ENCODE measurements around the gene ADGRE3.

Gene ADGRE3

DNA sequence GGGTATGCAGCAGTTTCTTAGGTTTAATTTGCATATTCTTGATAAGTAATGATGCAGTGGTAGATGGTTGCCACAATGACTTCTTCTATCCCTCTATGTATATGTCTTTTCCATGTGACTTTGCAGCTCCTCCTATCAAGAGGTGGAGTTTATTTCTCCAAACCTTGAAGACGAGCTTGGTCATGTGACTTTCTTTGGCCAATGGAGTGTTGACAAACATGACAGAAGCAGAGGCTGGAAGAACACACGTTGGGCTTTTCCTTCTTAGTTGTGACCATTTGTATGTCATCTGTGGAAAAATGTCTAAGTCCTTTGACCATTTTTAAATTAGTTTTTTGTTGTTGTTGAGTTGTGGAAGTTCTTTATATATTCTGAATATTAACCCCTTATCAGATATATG is 47.5 kb upstream of the ADGRE3 start (continued):
- TF ChIP-seq, protein P1, sequence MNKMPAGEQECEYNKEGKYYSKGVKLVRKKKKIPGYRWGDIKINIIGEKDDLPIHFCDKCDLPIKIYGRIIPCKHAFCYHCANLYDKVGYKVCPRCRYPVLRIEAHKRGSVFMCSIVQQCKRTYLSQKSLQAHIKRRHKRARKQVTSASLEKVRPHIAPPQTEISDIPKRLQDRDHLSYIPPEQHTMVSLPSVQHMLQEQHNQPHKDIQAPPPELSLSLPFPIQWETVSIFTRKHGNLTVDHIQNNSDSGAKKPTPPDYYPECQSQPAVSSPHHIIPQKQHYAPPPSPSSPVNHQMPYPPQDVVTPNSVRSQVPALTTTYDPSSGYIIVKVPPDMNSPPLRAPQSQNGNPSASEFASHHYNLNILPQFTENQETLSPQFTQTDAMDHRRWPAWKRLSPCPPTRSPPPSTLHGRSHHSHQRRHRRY (tag by site-specific recombination; IDR thresholded peaks at IDR 0.05): no peak
- no peak for TF ChIP-seq ZNF776 (tag by site-specific recombination; IDR thresholded peaks at IDR 0.05; ENCODE audit: borderline replicate concordance)
- TF ChIP-seq ZNF510 (tag by site-specific recombination; IDR thresholded peaks at IDR 0.05; ENCODE audit: insufficient replicate concordance): no peak
- no peak for TF ChIP-seq TRIM28 (IDR thresholded peaks at IDR 0.05; ENCODE audit: borderline replicate concordance, low read length)
- TF ChIP-seq ZNF280C (tag by site-specific recombination; IDR thresholded peaks at IDR 0.05): no peak
- TF ChIP-seq ZNF48 (tag by site-specific recombination; IDR thresholded peaks at IDR 0.05): no peak

DNA sequence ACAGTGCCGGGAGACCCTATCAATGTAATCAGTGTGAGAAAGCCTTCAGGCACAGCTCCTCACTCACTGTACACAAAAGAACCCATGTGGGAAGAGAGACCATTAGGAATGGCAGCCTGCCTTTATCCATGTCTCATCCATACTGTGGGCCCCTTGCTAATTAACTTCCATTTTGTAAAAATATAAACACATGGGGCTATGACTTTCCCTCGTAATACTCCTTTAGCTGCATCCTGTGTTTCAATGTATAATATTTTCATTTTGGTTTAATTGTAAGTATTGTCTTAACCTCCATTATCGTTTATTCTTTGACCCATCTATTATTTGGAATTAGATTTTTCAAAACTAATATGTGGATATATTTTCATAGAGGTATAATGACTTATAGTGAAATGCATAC is 44.5 kb upstream of the ADGRE3 start:
- Histone ChIP-seq H3K9me3 (ENCODE audit: control insufficient read depth, insufficient read depth, low read depth, low read length) (no peaks in the 10 kb centered on the region), H3K4me3 (ENCODE audit: low read depth, low read length) (no peak overlapping the region), H3K27ac (ENCODE audit: extremely low read depth, low read depth, low read length) (no peak overlapping the region), H3K36me3 (ENCODE audit: control insufficient read depth in 2 of 2, insufficient read depth in 1 of 2, low read length in 2 of 2) (peaks cover 0 to 54% of the 10 kb centered on the region in 2 experiments; a peak in 1 of 3 replicates), H3K4me1 (ENCODE audit: control insufficient read depth, insufficient read depth, low read length) (no peaks in the 10 kb centered on the region)
- CTCF ChIA-PET: interaction anchor here (1.5 kb wide), 1 partner anchor 33 kb away, joined by 5 read pairs; no protein-coding TSS in a partner anchor
- TF ChIP-seq ZNF670 (tag by site-specific recombination; IDR thresholded peaks at IDR 0.05; ENCODE audit: low read depth) (no peak), RBAK (tag by site-specific recombination; IDR thresholded peaks at IDR 0.05) (no peak), ZNF596 (tag by site-specific recombination; IDR thresholded peaks at IDR 0.05) (no peak), IKZF3 (tag by site-specific recombination; IDR thresholded peaks at IDR 0.05) (no peak), ZNF704 (tag by site-specific recombination; IDR thresholded peaks at IDR 0.05) (no peak), ZNF433 (tag by site-specific recombination; IDR thresholded peaks at IDR 0.05; ENCODE audit: low read depth) (no peak), ZNF423 (tag by site-specific recombination; IDR thresholded peaks at IDR 0.05) (no peak), ZNF654 (tag by site-specific recombination; IDR thresholded peaks at IDR 0.05; ENCODE audit: low read depth) (no peak), OSR2 (tag by site-specific recombination; IDR thresholded peaks at IDR 0.05) (no peak), ZNF707 (tag by site-specific recombination; IDR thresholded peaks at IDR 0.05) (no peak), BCL11B (tag by site-specific recombination; IDR thresholded peaks at IDR 0.05; ENCODE audit: low read depth) (no peak), ZNF23 (tag by site-specific recombination; IDR thresholded peaks at IDR 0.05; ENCODE audit: borderline replicate concordance) (no peak), ZNF133 (tag by site-specific recombination; IDR thresholded peaks at IDR 0.05) (no peak), ZNF10 (tag by site-specific recombination; IDR thresholded peaks at IDR 0.05) (no peak)
- TF ChIP-seq, protein P1 (tag by site-specific recombination; IDR thresholded peaks at IDR 0.05): no peak
- TF ChIP-seq, protein P2, sequence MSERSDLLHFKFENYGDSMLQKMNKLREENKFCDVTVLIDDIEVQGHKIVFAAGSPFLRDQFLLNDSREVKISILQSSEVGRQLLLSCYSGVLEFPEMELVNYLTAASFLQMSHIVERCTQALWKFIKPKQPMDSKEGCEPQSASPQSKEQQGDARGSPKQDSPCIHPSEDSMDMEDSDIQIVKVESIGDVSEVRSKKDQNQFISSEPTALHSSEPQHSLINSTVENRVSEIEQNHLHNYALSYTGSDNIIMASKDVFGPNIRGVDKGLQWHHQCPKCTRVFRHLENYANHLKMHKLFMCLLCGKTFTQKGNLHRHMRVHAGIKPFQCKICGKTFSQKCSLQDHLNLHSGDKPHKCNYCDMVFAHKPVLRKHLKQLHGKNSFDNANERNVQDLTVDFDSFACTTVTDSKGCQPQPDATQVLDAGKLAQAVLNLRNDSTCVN (tag by site-specific recombination; optimal IDR thresholded peaks at IDR 0.05): no peak
- TF ChIP-seq, protein P3, sequence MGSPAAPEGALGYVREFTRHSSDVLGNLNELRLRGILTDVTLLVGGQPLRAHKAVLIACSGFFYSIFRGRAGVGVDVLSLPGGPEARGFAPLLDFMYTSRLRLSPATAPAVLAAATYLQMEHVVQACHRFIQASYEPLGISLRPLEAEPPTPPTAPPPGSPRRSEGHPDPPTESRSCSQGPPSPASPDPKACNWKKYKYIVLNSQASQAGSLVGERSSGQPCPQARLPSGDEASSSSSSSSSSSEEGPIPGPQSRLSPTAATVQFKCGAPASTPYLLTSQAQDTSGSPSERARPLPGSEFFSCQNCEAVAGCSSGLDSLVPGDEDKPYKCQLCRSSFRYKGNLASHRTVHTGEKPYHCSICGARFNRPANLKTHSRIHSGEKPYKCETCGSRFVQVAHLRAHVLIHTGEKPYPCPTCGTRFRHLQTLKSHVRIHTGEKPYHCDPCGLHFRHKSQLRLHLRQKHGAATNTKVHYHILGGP (tag by site-specific recombination; IDR thresholded peaks at IDR 0.05): no peak
- POLR2A ChIA-PET: no interaction called here
